Bronchial epithelial cell (primary cell): ENCODE measurements around the gene EXOSC5. TPM values are rescaled to one million over a fixed set of nuclear protein-coding genes. Genes with fewer than 3 reads are reported as not detected.

ENCODE experiments used
- DNase-seq: peaks from one replicate; pipeline ENCODE4 v3.0.0-alpha.2; 2010; ENCODE audit warnings: low read depth
- FAIRE-seq: peaks from 2 replicates; lab custom pipeline; 2011; peaks lifted over from hg19 to GRCh38; lab: Jason Lieb, UNC
- H3K27me3 ChIP-seq: 2 replicates; pipeline ENCODE4 v1.5.1; 2011; ENCODE audit warnings: low read length; ENCODE audit not compliant: control insufficient read depth, insufficient read depth
- H3K36me3 ChIP-seq: 2 replicates; pipeline ENCODE4 v1.5.1; 2011; ENCODE audit warnings: low read length; ENCODE audit not compliant: control insufficient read depth, insufficient read depth
- H3K4me3 ChIP-seq: 2 replicates; pipeline ENCODE4 v1.5.1; 2011; ENCODE audit warnings: mild to moderate bottlenecking, low read depth, low read length, control low read depth
- CTCF ChIP-seq: IDR thresholded peaks from 2 replicates; pipeline ENCODE4 v1.5.1; 2011; ENCODE audit warnings: mild to moderate bottlenecking, moderate library complexity, low read length, control low read depth, inconsistent platforms; ENCODE audit not compliant: insufficient read depth, severe bottlenecking
- total RNA-seq: library from RNA; depleted of rRNA; stranded (reverse); fragments of >200 nt; gene quantifications from 2 replicates; pipeline ENCODE4 v1.2.1, GENCODE V29; 2014

Gene EXOSC5
- total RNA-seq, 1 donor from 2014 or later = 58.4 TPM

DNA sequence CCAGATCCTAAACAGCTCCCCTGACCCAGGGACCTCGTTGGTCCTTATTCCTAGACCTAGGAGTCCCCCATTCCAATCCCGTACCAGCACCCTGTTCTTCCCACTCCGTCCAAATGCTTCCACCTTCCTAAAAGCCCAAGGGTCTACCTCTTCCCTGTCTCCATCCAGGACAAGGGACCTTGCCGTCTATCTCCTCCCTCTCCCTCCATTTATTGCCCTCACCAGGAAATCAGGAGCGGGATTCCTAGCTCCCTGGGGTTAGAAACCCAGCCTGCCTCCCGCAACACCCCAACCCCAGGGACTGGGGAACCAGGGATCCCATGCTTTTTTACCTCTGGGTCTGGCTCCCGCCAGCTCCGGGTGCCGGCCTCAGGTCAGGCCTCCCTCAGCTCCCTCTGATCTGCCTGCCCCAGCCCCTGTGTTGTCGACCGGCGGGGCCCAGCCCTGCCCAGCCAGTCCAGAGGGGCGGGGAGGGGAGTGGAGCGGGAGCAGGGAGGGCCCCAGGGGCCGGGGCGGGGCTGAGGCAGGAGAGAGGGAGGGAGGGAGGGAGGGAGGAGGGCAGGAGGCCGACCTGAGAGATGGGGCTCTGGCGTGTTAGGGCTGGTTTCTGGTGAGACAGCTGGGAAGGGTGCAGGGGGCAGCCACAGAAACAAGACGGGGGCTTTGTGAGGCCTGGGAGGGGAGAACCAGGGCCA, 29.9 kb upstream of the EXOSC5 start, which contains the start of gene B3GNT8:
Gene B3GNT8, minus strand, starts transcription at position 423 of the 695 bp plus-strand sequence. CDS start 596 bp downstream, outside the sequence.
- no peak for FAIRE-seq
- Histone ChIP-seq H3K36me3 (peaks cover 20% of the 10 kb centered on the region), H3K4me3 (peak within 1 kb of the TSS; percentile 65), H3K27me3 (no peaks in the 10 kb centered on the region)
- TF ChIP-seq CTCF = no peak
- peak; percentile 82 for DNase-seq

- no peak for TF ChIP-seq CTCF
- DNase-seq (no peak), FAIRE-seq (no peak)
- H3K4me3 ChIP-seq = peak overlapping the region; percentile 65
- H3K27me3 ChIP-seq = no peaks in the 10 kb centered on the region
- H3K36me3 ChIP-seq = peaks cover 18% of the 10 kb centered on the region
These were observed 29.1 kb upstream of the EXOSC5 start for GRCh38 chr19:41426116-41426841.

GRCh38 chr19:41425174-41426115, 28.3 kb upstream of the EXOSC5 start:
- no peak overlapping the region for H3K4me3 ChIP-seq
- no peaks in the 10 kb centered on the region for H3K27me3 ChIP-seq
- peaks cover 22% of the 10 kb centered on the region for H3K36me3 ChIP-seq
- TF ChIP-seq CTCF = no peak
- DNase-seq (no peak), FAIRE-seq (no peak)

DNA sequence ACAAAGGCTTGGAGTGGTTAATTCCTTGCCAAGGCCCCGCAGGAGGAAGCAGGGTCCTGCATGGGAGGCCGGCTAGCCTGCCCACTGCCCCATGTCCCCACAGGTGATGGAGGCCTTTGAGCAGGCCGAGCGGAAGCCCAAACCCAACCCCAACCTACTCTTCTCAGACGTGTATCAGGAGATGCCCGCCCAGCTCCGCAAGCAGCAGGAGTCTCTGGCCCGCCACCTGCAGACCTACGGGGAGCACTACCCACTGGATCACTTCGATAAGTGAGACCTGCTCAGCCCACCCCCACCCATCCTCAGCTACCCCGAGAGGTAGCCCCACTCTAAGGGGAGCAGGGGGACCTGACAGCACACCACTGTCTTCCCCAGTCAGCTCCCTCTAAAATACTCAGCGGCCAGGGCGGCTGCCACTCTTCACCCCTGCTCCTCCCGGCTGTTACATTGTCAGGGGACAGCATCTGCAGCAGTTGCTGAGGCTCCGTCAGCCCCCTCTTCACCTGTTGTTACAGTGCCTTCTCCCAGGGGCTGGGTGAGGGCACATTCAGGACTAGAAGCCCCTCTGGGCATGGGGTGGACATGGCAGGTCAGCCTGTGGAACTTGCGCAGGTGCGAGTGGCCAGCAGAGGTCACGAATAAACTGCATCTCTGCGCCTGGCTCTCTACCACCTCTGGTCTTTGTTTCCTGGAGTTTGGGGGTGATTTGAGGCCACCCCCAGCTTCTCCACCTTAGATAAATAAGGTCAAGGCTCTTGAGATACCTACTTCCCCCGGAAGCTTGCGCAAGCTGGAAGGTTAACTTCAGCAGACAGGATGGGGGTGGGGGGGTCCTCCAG, 27.4 kb upstream of the EXOSC5 start:
- Histone ChIP-seq H3K27me3 (no peaks in the 10 kb centered on the region), H3K36me3 (peaks cover 26% of the 10 kb centered on the region), H3K4me3 (no peak overlapping the region)
- no peak for TF ChIP-seq CTCF
- FAIRE-seq = peak; percentile 70
- DNase-seq = no peak

GRCh38 chr19:41422955-41423354, 25.8 kb upstream of the EXOSC5 start:
- Histone ChIP-seq H3K27me3 (no peaks in the 10 kb centered on the region), H3K36me3 (peaks cover 30% of the 10 kb centered on the region), H3K4me3 (no peak overlapping the region)
- FAIRE-seq = no peak
- DNase-seq = no peak
- no peak for TF ChIP-seq CTCF
